Nephron (organoid): Measurements from ENCODE around the gene TRAF5.

ENCODE experiments used
- H3K27ac Mint-ChIP-seq, 3 experiments: 2 replicates each; pipeline ENCODE4 v1.8.0; 2020; ENCODE audit warnings: mixed read lengths in 3 of 3, mild to moderate bottlenecking in 2 of 3, moderate library complexity in 1 of 3
- H3K27me3 Mint-ChIP-seq: 2 replicates; pipeline ENCODE4 v1.8.0; 2021; ENCODE audit warnings: low read depth, mild to moderate bottlenecking, moderate library complexity, mixed read lengths
- H3K36me3 Mint-ChIP-seq: 2 replicates; pipeline ENCODE4 v1.8.0; 2020; ENCODE audit warnings: low read depth, mixed read lengths
- H3K4me1 Mint-ChIP-seq: 2 replicates; pipeline ENCODE4 v1.8.0; 2020; ENCODE audit warnings: mixed read lengths
- H3K4me3 Mint-ChIP-seq, 3 experiments: 2 replicates each; pipeline ENCODE4 v1.8.0; 2020; ENCODE audit warnings: mild to moderate bottlenecking in 3 of 3, mixed read lengths in 3 of 3, moderate library complexity in 2 of 3
- H3K9me3 Mint-ChIP-seq: 2 replicates; pipeline ENCODE4 v1.8.0; 2020; ENCODE audit warnings: mixed read lengths
- TF ChIP-seq, protein P1 (sequence below), 3 experiments: fragments of 200-600 bp; sonication (generic); IDR thresholded peaks; one replicate each; pipeline ENCODE4 v1.5.0; 2021; ENCODE audit warnings: antibody characterized with exemption in 3 of 3; ENCODE audit not compliant: unreplicated experiment in 3 of 3

The TRAF5 gene

DNA sequence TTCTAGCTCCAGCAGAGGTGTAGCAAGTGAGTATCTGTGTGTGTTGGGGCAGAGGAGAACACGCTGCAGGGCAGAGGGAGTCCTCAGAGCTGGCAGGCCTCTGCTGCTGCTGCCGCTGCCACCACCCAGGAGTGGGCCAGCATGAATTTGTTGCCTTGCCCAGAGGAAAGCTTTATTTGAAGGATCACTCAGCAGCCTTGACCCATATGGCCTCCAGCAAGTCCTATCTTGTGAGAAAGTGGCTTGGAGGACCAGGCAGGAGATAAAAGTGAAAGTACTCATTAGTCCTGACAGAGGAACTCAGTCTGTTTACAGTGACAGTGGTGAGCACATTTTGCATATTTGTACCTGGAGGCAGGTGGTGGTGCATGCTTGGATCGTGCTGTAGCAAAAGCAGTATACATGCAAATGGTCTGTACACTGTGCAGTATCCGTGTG lies 3.1 kb downstream of the TRAF5 start:
- H3K36me3 Mint-ChIP-seq = no peaks in the 10 kb centered on the region
- peaks cover 27% of the 10 kb centered on the region for H3K27me3 Mint-ChIP-seq
- H3K4me3 Mint-ChIP-seq = peak overlapping the region in 1 of 3 experiments; percentile 3
- TF ChIP-seq, protein P1, sequence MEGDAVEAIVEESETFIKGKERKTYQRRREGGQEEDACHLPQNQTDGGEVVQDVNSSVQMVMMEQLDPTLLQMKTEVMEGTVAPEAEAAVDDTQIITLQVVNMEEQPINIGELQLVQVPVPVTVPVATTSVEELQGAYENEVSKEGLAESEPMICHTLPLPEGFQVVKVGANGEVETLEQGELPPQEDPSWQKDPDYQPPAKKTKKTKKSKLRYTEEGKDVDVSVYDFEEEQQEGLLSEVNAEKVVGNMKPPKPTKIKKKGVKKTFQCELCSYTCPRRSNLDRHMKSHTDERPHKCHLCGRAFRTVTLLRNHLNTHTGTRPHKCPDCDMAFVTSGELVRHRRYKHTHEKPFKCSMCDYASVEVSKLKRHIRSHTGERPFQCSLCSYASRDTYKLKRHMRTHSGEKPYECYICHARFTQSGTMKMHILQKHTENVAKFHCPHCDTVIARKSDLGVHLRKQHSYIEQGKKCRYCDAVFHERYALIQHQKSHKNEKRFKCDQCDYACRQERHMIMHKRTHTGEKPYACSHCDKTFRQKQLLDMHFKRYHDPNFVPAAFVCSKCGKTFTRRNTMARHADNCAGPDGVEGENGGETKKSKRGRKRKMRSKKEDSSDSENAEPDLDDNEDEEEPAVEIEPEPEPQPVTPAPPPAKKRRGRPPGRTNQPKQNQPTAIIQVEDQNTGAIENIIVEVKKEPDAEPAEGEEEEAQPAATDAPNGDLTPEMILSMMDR (IDR thresholded peaks at IDR 0.05; ENCODE audit: unreplicated experiment in 3 of 3) = no peak
- H3K9me3 Mint-ChIP-seq = no peaks in the 10 kb centered on the region
- no peak overlapping the region for H3K27ac Mint-ChIP-seq
- H3K4me1 Mint-ChIP-seq = peaks cover 64% of the 10 kb centered on the region

- peaks cover 70% of the 10 kb centered on the region for H3K4me1 Mint-ChIP-seq
- H3K9me3 Mint-ChIP-seq = no peaks in the 10 kb centered on the region
- H3K36me3 Mint-ChIP-seq = no peaks in the 10 kb centered on the region
- peak overlapping the region in 1 of 3 experiments; percentile 68 for H3K27ac Mint-ChIP-seq
- H3K27me3 Mint-ChIP-seq = peaks cover 26% of the 10 kb centered on the region
- peak overlapping the region; percentile 22 to 51 (median 49) for H3K4me3 Mint-ChIP-seq
- TF ChIP-seq, protein P1 (IDR thresholded peaks at IDR 0.05; ENCODE audit: unreplicated experiment in 3 of 3) = no peak
Measured at GRCh38 chr1:211330282-211330936, 3.8 kb downstream of the TRAF5 start.

DNA sequence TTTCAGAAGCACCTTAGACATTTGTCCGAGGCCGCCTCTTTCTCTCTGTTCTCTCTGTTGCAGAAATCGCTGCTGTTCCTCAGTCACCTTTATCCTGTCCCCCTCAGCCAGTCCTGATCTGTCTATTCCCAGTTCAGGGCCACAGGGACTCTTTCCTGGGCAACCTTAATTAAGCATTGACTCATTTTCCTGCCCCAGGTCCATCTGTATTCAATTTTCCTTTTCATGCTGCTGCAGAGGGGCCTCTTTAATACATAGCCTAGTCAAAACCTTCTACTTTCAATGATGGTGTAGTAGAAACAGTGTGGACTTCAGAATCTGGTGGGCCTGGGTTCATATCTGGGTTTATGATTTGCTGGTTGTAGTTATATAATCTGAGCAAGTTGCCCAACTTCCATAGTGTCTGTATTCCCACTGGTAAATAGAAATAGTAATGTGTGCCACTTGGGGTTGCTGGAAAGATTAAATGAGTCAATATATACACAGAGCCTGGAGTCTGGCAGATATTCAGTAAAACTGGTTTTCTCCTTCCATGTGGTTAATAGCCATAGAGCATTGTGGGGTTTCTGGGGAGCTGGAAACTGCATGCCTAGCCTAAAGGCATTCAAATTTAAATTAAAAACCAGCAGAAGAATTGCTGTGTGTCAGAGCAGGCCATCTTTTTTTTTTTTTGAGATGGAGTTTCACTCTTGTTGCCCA lies 4.5 kb downstream of the TRAF5 start:
- TF ChIP-seq, protein P1 (IDR thresholded peaks at IDR 0.05; ENCODE audit: unreplicated experiment in 3 of 3) = no peak
- Mint-ChIP-seq H3K9me3 (no peaks in the 10 kb centered on the region), H3K4me1 (peaks cover 78% of the 10 kb centered on the region), H3K36me3 (no peaks in the 10 kb centered on the region), H3K27me3 (peaks cover 20% of the 10 kb centered on the region), H3K4me3 (peak overlapping the region in 2 of 3 experiments; percentile 33 to 50), H3K27ac (no peak overlapping the region)

DNA sequence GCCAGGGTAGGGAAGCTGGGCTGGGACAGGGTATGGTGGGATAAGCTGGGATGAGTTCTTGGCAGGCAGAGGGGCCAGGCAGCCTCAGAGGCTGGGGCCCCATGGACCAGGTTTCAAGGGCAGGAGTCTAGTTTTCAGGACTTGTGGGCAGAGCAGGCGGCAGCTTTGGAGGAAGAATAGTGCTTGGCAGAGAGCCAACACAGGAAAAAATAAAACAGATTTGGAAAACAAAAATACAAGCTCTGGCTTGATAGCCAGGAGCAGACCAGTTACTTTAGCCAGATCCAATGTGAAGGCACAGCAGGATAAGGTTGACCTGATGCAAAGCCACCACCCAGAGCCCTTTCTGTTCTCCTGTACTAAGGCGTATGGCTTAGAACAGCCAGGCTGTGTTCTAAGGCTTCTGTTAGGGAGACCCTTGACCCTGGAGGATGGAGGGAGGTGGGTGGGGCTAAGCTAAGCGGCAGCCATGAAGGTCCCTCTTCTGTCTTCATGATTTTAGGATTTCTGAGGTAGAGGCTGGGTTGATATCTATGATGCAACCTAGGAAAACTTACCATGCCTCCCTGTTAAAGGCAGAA lies 5.5 kb downstream of the TRAF5 start:
- H3K27me3 Mint-ChIP-seq = peaks cover 16% of the 10 kb centered on the region
- TF ChIP-seq, protein P1 (IDR thresholded peaks at IDR 0.05; ENCODE audit: unreplicated experiment in 3 of 3) = no peak
- H3K36me3 Mint-ChIP-seq = no peaks in the 10 kb centered on the region
- no peak overlapping the region for H3K27ac Mint-ChIP-seq
- H3K4me3 Mint-ChIP-seq = no peak overlapping the region
- no peaks in the 10 kb centered on the region for H3K9me3 Mint-ChIP-seq
- H3K4me1 Mint-ChIP-seq = peaks cover 85% of the 10 kb centered on the region

DNA sequence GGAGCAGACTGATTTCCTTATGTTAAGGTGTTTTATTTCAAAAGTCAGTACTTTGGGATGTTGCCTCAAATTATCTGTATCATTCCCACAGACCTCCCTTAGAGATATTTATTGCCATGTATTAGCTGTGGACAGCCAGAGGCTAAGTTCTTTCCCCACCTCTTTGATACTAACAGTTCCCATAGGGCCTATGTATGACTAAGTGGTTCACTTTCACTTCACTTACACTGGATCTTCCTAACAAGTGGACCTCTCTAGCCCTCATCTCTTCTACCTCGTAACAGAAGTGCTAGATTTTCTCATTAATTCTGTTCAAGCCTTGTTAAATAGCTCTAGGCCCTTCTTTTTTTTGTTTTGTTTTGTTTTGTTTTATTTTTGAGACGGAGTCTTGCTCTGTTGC lies 6.2 kb downstream of the TRAF5 start:
- Mint-ChIP-seq H3K27me3 (peaks cover 13% of the 10 kb centered on the region), H3K9me3 (no peaks in the 10 kb centered on the region)

More for the DNA sequence above, 6.2 kb downstream of the TRAF5 start:
- Mint-ChIP-seq H3K36me3 (no peaks in the 10 kb centered on the region), H3K27ac (no peak overlapping the region), H3K4me3 (no peak overlapping the region), H3K4me1 (peaks cover 85% of the 10 kb centered on the region)
- TF ChIP-seq, protein P1 (IDR thresholded peaks at IDR 0.05; ENCODE audit: unreplicated experiment in 3 of 3) = no peak
